SK-N-MC (cell line): ENCODE results near the gene SLX1A.
"Not testable (repeated sequence)": the region's sequence is repeated elsewhere in the genome, so short reads cannot be mapped to it uniquely, and the experiment has no call there.

Experiments
- DNase-seq: peaks from one replicate; pipeline ENCODE4 v3.0.0-alpha.2; 2011; ENCODE audit warnings: low read depth, low spot score
- H3K27ac ChIP-seq: fragments of 200-600 bp; sonication (generic); 2 replicates; pipeline ENCODE4 v1.5.1; 2016; ENCODE audit warnings: mixed run types
- H3K36me3 ChIP-seq: fragments of 200-600 bp; sonication (generic); 2 replicates; pipeline ENCODE4 v1.6.1; 2017; ENCODE audit warnings: antibody characterized with exemption, low read length, mixed read lengths; ENCODE audit not compliant: insufficient read depth
- H3K4me3 ChIP-seq: fragments of 200-600 bp; sonication (generic); 2 replicates; pipeline ENCODE4 v1.5.1; 2016
- H3K9ac ChIP-seq: fragments of 200-600 bp; sonication (generic); 2 replicates; pipeline ENCODE4 v1.8.0; 2017; ENCODE audit warnings: mixed run types, mixed read lengths; ENCODE audit not compliant: insufficient read length
- H3K9me3 ChIP-seq: fragments of 200-600 bp; sonication (generic); 2 replicates; pipeline ENCODE4 v1.6.1; 2017; ENCODE audit warnings: low read depth, mild to moderate bottlenecking, antibody characterized with exemption, low read length, moderate library complexity, mixed read lengths
- EZH2 ChIP-seq: fragments of 200-600 bp; sonication (generic); IDR thresholded peaks from one replicate; pipeline ENCODE4 v1.6.1; 2017; ENCODE audit warnings: antibody characterized with exemption
- FOXP2 ChIP-seq: optimal IDR thresholded peaks from 2 replicates; pipeline ENCODE3; 2011; ENCODE audit warnings: mild to moderate bottlenecking, moderate library complexity; ENCODE audit not compliant: insufficient read depth; ENCODE audit errors: extremely low read length, control extremely low read depth
- POLR2AphosphoS5 ChIP-seq: IDR thresholded peaks from 2 replicates; pipeline ENCODE4 v1.6.1; 2012; ENCODE audit warnings: mild to moderate bottlenecking, low read depth, low read length, borderline replicate concordance

Gene SLX1A

GRCh38 chr16:30163538-30163937, 30.1 kb upstream of the SLX1A start:
- H3K36me3 ChIP-seq, result no peaks in the 10 kb centered on the region
- H3K9me3 ChIP-seq, result no peaks in the 10 kb centered on the region
- H3K9ac ChIP-seq, result no peak overlapping the region
- TF ChIP-seq FOXP2, result no peak
- H3K27ac ChIP-seq, result no peak overlapping the region
- no peak overlapping the region for H3K4me3 ChIP-seq
- no peak for DNase-seq

GRCh38 chr16:30166202-30166902, 27.3 kb upstream of the SLX1A start:
- Histone ChIP-seq H3K27ac (no peak overlapping the region), H3K9ac (no peak overlapping the region), H3K4me3 (no peak overlapping the region), H3K36me3 (no peaks in the 10 kb centered on the region), H3K9me3 (no peaks in the 10 kb centered on the region)
- TF ChIP-seq POLR2AphosphoS5 (no peak), EZH2 (no peak), FOXP2 (no peak)
- DNase-seq, result no peak

- H3K4me3 ChIP-seq, H3K27ac ChIP-seq, H3K36me3 ChIP-seq, H3K9me3 ChIP-seq, H3K9ac ChIP-seq, DNase-seq: not testable (repeated sequence)
Observed at GRCh38 chr16:30168746-30169145, 24.9 kb upstream of the SLX1A start.

GRCh38 chr16:30169416-30169815, 24.3 kb upstream of the SLX1A start:
- H3K27ac ChIP-seq, DNase-seq, H3K9me3 ChIP-seq, H3K36me3 ChIP-seq, H3K4me3 ChIP-seq, H3K9ac ChIP-seq: not testable (repeated sequence)

- not testable (repeated sequence) for H3K9ac ChIP-seq, H3K36me3 ChIP-seq, DNase-seq, H3K4me3 ChIP-seq, H3K9me3 ChIP-seq, H3K27ac ChIP-seq
Observed at GRCh38 chr16:30170145-30170544, 23.5 kb upstream of the SLX1A start.

- TF ChIP-seq POLR2AphosphoS5, result no peak
- TF ChIP-seq EZH2, result no peak
- TF ChIP-seq FOXP2, result no peak
- no peak overlapping the region for H3K27ac ChIP-seq
- H3K36me3 ChIP-seq, result no peaks in the 10 kb centered on the region
- no peaks in the 10 kb centered on the region for H3K9me3 ChIP-seq
- H3K4me3 ChIP-seq, result no peak overlapping the region
- DNase-seq, result no peak
- no peak overlapping the region for H3K9ac ChIP-seq
Observed at GRCh38 chr16:30173054-30173453, 20.6 kb upstream of the SLX1A start.

- not testable (repeated sequence) for H3K4me3 ChIP-seq, H3K27ac ChIP-seq, H3K9me3 ChIP-seq, H3K9ac ChIP-seq, DNase-seq, H3K36me3 ChIP-seq
Observed at GRCh38 chr16:30176876-30177275, 16.8 kb upstream of the SLX1A start.

- H3K9me3 ChIP-seq, result no peaks in the 10 kb centered on the region
- DNase-seq, result no peak
- TF ChIP-seq EZH2, result no peak
- no peak for TF ChIP-seq FOXP2
- TF ChIP-seq POLR2AphosphoS5, result no peak
- no peak overlapping the region for H3K4me3 ChIP-seq
- no peak overlapping the region for H3K9ac ChIP-seq
- no peaks in the 10 kb centered on the region for H3K36me3 ChIP-seq
- no peak overlapping the region for H3K27ac ChIP-seq
Observed at GRCh38 chr16:30179195-30179594, 14.5 kb upstream of the SLX1A start.

GRCh38 chr16:30179931-30180330, 13.7 kb upstream of the SLX1A start:
- Histone ChIP-seq H3K9me3 (no peaks in the 10 kb centered on the region), H3K9ac (no peak overlapping the region), H3K27ac (no peak overlapping the region), H3K36me3 (no peaks in the 10 kb centered on the region), H3K4me3 (no peak overlapping the region)
- no peak for DNase-seq
- TF ChIP-seq FOXP2 (no peak), POLR2AphosphoS5 (no peak), EZH2 (no peak)

GRCh38 chr16:30180741-30181140, 12.9 kb upstream of the SLX1A start:
- DNase-seq, result no peak

More at GRCh38 chr16:30180741-30181140, 12.9 kb upstream of the SLX1A start:
- H3K36me3 ChIP-seq, result no peaks in the 10 kb centered on the region
- no peaks in the 10 kb centered on the region for H3K9me3 ChIP-seq
- H3K9ac ChIP-seq, result no peak overlapping the region
- no peak overlapping the region for H3K4me3 ChIP-seq
- TF ChIP-seq EZH2, result no peak
- TF ChIP-seq FOXP2, result no peak
- TF ChIP-seq POLR2AphosphoS5, result no peak
- H3K27ac ChIP-seq, result no peak overlapping the region
